ENCODE data around the gene LCLAT1.
"Not testable (repeated sequence)": the region's sequence is repeated elsewhere in the genome, so short reads cannot be mapped to it uniquely, and the experiment has no call there.

Gene LCLAT1

DNA sequence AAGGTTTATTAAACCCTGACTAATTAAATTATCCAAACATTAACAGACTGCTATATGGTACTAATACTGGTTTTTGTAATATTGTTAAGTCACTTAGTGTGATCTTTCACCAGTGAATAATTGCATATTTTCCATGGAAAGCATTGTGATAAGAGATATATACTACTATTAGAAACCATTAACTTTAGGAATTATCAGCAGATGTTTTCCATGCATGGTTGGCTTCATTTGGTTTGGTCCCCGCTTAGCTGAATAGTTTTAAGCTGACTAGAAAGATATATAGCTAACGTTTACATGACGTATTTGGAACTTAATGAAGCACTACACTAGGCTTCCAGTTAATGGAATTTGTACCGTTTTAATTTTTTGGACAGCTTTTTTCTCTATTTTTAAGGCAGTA is 37.9 kb downstream of the LCLAT1 start:
- no peaks in the 10 kb centered on the region for H3K9me3 Mint-ChIP-seq
- H3K36me3 Mint-ChIP-seq, result peaks cover 6% of the 10 kb centered on the region
- no peak overlapping the region for H3K4me3 Mint-ChIP-seq
- DNase-seq (ENCODE audit: low spot score in 2 of 2) (no peak), ATAC-seq (no peak)
- H3K4me1 Mint-ChIP-seq, result peaks cover 43% of the 10 kb centered on the region
- no peak overlapping the region for H3K27ac Mint-ChIP-seq

DNA sequence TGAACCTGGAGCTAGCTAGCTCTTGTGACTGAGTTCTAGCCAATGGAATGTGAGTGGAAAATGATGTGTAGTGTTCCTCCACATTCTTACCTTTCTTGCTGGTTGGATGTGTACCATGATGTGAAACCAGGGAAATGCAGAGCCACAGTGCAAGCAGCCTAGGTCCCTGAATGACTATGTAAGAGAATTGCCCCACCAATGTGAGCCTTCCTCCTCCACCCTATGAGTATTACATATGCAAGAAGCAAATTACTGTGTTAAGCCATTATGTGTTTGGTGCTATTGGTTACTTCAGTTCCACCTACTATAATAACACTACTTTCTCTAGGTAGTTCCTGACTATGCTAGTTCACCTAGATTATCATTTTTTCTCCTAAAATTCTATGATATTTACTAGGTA is 39.6 kb downstream of the LCLAT1 start:
- Mint-ChIP-seq H3K9me3 (no peaks in the 10 kb centered on the region), H3K27ac (no peak overlapping the region), H3K36me3 (peaks cover 6% of the 10 kb centered on the region), H3K4me1 (peaks cover 31% of the 10 kb centered on the region), H3K4me3 (no peak overlapping the region)
- ATAC-seq, result peak; percentile 70
- no peak for DNase-seq (ENCODE audit: low spot score in 2 of 2)

DNA sequence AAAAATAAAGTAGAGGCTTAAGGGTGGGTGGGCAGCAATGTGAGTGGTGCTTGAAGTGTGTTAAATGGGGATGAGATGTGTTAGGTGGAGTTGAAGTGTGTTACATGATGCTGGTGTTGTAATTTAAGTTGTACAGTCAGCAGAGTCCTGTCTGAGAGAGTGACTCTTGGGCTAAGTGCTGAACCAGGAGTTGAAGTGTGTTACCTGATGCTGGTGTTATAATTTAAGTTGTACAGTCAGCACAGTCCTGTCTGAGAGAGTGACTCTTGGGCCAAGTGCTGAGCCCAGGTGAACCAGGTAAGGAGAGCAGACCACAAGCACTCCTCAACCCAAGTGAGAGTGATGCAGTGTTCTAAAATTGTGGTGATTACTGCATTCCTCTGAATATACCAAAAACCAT is 40.6 kb downstream of the LCLAT1 start:
- H3K4me1 Mint-ChIP-seq, result peaks cover 34% of the 10 kb centered on the region

DNA sequence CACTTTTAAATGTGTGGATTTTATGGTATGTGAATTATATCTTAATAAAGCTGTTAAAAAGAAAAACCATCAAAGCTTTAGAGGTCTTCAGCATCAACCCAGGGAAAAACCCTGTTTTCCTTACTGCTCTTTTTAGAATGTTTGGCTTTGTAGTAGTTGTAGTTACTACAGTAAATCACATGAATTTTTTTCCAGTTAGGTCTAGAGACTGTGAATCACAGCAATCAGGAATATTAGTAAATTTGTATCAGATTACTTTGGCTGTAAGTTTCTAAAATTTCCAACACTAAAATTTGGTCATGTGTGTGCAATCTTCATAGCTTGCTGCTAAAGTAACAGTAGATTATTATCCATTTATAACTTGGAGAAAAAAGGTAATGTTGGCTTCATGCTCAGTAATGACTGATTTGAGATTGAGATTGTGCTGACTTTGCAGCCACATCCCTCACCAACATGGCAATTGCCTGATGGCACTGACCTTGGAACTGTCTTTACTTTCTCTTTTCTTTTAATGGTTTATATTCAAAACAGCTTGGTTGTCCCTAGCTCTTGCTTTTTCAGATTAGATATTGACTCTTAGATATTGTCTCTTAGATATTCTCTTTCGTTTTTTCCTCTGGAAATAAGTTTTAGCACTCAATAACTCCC is 41.1 kb downstream of the LCLAT1 start:
- H3K9me3 Mint-ChIP-seq, result no peaks in the 10 kb centered on the region
- no peaks in the 10 kb centered on the region for H3K36me3 Mint-ChIP-seq
- no peak overlapping the region for H3K4me3 Mint-ChIP-seq
- no peak for DNase-seq (ENCODE audit: low spot score in 2 of 2)
- peak overlapping the region; percentile 57 for H3K27ac Mint-ChIP-seq
- ATAC-seq, result no peak
- H3K4me1 Mint-ChIP-seq, result peaks cover 31% of the 10 kb centered on the region

More for the DNA sequence above, 40.6 kb downstream of the LCLAT1 start:
- H3K4me3 Mint-ChIP-seq, result no peak overlapping the region
- DNase-seq (ENCODE audit: low spot score in 2 of 2), result no peak
- no peaks in the 10 kb centered on the region for H3K9me3 Mint-ChIP-seq
- H3K27ac Mint-ChIP-seq, result peak overlapping the region; percentile 57
- peaks cover 4% of the 10 kb centered on the region for H3K36me3 Mint-ChIP-seq
- ATAC-seq, result no peak

DNA sequence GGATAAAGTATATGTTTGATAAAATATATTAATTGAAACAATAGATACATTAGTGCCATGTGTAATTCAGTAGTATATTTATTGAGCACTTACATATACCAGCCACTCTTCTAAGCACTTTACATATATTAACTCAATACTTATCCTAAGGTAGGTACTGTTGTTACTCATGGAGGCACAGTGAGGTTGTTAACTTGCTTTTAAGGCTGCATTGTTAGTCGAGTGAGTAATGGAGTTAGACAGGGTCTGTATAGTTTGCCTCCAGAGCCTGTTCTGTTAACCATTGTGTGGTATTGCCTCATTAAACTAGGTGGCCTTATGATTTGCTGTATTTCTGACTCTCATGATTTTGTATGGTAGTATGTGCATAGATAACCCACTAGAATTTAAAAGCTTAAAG is 44.2 kb downstream of the LCLAT1 start:
- DNase-seq (ENCODE audit: low spot score in 2 of 2) (no peak), ATAC-seq (no peak)
- H3K4me1 Mint-ChIP-seq, result peaks cover 38% of the 10 kb centered on the region
- no peak overlapping the region for H3K4me3 Mint-ChIP-seq
- H3K9me3 Mint-ChIP-seq, result peaks cover 3% of the 10 kb centered on the region
- H3K27ac Mint-ChIP-seq, result no peak overlapping the region
- no peaks in the 10 kb centered on the region for H3K36me3 Mint-ChIP-seq

DNA sequence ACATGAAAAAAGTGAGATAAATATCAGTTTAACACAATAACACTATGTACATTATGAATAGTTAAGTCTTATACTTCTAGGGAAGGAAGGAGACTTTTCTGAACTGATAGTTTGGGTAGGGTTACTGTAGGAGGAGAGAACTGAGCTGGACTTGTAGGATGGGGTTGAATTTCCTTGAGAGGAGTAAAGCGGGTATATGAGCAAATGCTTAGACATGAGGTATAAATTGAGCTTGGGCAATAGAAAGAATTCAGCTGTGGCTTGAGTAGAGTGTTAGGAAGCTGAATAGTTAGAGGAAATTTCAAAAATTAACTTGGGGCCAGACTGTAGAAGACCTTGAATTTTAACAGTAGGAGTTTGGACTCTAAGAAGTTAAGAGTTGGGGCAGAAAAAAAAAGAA is 45.1 kb downstream of the LCLAT1 start:
- ATAC-seq, result no peak
- Mint-ChIP-seq H3K9me3 (peaks cover 3% of the 10 kb centered on the region), H3K27ac (no peak overlapping the region), H3K36me3 (no peaks in the 10 kb centered on the region), H3K4me1 (peaks cover 33% of the 10 kb centered on the region), H3K4me3 (no peak overlapping the region)
- no peak for DNase-seq (ENCODE audit: low spot score in 2 of 2)

DNA sequence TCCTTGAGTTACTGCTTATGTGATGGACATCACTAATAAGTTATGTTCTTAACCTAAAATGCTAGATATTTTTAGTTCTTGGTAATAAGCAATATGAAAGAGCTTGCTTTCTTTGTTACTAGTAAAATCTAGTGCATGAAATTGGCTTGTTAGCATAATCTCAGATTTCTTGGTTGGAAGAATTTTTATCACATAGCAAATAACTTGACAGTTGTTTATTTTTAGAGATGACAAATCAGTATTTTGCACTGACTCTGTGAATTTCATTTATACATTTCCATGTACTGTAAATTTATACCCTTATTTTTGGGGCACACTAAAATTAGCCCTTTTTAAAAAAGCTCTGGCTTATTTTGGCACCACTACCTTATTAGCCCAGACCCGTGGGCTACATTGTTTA is 45.6 kb downstream of the LCLAT1 start:
- H3K9me3 Mint-ChIP-seq, result peaks cover 4% of the 10 kb centered on the region
- H3K27ac Mint-ChIP-seq, result no peak overlapping the region
- DNase-seq (ENCODE audit: low spot score in 2 of 2) (no peak), ATAC-seq (no peak)
- H3K4me3 Mint-ChIP-seq, result no peak overlapping the region
- peaks cover 29% of the 10 kb centered on the region for H3K4me1 Mint-ChIP-seq
- no peaks in the 10 kb centered on the region for H3K36me3 Mint-ChIP-seq

DNA sequence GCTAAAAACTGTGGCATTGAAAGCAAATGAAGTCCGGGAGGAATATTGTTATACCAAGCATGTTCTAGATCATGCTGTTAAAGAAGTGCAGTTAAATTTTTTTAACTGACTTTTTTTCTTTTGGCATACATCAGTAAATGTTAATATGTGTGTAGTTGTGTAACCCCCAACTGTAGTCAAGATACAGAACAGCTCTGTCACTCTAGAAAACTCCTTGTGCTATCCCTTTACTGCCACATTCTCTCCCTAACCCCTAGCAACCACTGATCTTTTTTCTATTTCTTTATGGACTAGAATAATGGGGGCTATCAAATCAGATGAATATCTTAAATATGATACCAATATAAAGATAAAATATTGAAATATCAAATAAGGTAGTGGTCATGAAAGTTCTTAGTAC is 46.4 kb downstream of the LCLAT1 start:
- peaks cover 24% of the 10 kb centered on the region for H3K4me1 Mint-ChIP-seq
- peaks cover 8% of the 10 kb centered on the region for H3K9me3 Mint-ChIP-seq
- H3K36me3 Mint-ChIP-seq, result no peaks in the 10 kb centered on the region
- ATAC-seq (no peak), DNase-seq (ENCODE audit: low spot score in 2 of 2) (no peak)
- no peak overlapping the region for H3K27ac Mint-ChIP-seq
- H3K4me3 Mint-ChIP-seq, result no peak overlapping the region

DNA sequence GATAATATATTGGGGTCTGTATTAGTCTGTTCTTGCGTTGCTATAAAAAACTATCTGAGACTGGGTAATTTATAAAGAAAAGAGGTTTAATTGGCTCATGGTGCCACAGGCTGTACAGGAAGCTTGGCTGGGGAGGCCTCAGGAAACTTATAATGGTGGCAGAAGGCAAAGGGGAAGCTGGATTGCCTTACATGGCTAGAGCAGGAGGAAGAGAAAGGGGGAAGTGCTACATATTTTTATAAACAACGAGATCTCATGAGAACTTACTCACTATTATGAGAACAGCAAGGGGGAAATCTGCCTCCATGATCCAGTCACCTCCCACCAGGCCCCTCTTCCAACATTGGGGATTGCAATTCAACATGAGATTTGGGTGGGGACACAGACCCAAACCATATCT is 48.9 kb downstream of the LCLAT1 start:
- not testable (repeated sequence) for H3K36me3 Mint-ChIP-seq; ATAC-seq; DNase-seq (ENCODE audit: low spot score in 2 of 2); H3K4me3 Mint-ChIP-seq
- H3K9me3 Mint-ChIP-seq, result peaks cover 13% of the 10 kb centered on the region
- peak overlapping the region; percentile 73 for H3K27ac Mint-ChIP-seq
- H3K4me1 Mint-ChIP-seq, result peaks cover 20% of the 10 kb centered on the region

DNA sequence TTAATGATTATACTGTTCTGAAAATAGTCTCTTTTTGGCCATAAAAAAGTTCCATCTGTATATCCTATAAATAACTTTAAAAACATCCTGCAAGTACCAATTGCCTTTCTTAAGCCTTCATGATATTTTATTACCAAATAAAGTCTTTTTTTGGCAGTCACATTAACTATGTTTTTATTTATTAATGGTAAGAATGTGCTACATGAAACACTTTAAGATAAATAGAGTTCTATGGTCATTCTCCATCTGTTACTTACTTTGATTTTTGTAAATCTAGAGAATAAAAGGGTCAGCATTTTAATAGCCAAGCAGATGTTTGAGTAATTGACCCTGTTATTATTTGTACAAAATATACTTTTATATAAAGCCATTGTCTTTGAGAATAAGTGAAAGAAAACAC is 52.6 kb downstream of the LCLAT1 start:
- ATAC-seq (no peak), DNase-seq (ENCODE audit: low spot score in 2 of 2) (no peak)
- H3K36me3 Mint-ChIP-seq, result peaks cover 6% of the 10 kb centered on the region
- H3K27ac Mint-ChIP-seq, result no peak overlapping the region
- H3K4me3 Mint-ChIP-seq, result no peak overlapping the region
- peaks cover 38% of the 10 kb centered on the region for H3K4me1 Mint-ChIP-seq
- H3K9me3 Mint-ChIP-seq, result peaks cover 15% of the 10 kb centered on the region

DNA sequence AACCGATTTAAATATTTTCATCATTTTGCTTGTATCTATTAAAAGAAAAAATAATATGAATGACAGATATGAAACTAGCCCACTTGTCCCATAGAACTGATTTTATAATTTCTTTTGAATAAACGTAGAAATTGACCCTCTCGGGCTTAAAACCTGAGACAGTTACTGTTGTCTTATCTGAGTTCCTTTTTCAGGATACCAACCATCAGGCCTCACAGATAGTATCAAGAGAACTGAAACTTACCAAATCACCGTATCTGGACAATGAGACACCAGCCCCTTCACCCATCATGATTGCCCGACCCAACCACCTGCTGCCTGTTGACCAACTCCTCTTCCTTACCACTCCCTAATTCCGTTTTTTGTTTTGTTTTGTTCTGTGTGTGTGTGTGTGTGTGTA is 53.7 kb downstream of the LCLAT1 start:
- Mint-ChIP-seq H3K36me3 (peaks cover 6% of the 10 kb centered on the region), H3K4me1 (peaks cover 44% of the 10 kb centered on the region), H3K9me3 (peaks cover 15% of the 10 kb centered on the region), H3K27ac (no peak overlapping the region), H3K4me3 (no peak overlapping the region)
- ATAC-seq (no peak), DNase-seq (ENCODE audit: low spot score in 2 of 2) (no peak)

DNA sequence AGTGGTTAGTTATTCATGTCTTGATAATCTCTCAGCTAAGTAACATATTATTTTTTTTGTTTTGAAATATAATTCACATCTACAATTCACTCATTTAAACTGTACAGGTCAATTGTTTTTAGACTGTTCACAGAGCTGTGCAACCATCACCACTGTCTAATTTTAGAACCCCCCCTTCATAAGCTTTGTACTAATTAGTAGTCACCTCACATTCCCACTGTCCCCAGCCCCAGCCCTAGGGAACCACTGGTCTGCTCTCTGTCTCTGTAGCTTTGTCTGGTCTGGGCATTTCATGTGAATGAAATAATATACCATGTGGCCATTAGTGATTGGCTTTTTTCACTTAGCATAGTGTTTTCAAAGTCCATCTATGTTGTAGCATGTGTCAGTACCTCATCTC is 55.3 kb downstream of the LCLAT1 start:
- Mint-ChIP-seq H3K36me3 (peaks cover 6% of the 10 kb centered on the region), H3K4me1 (peaks cover 34% of the 10 kb centered on the region), H3K9me3 (peaks cover 12% of the 10 kb centered on the region), H3K4me3 (no peak overlapping the region), H3K27ac (no peak overlapping the region)
- ATAC-seq (no peak), DNase-seq (ENCODE audit: low spot score in 2 of 2) (no peak)

DNA sequence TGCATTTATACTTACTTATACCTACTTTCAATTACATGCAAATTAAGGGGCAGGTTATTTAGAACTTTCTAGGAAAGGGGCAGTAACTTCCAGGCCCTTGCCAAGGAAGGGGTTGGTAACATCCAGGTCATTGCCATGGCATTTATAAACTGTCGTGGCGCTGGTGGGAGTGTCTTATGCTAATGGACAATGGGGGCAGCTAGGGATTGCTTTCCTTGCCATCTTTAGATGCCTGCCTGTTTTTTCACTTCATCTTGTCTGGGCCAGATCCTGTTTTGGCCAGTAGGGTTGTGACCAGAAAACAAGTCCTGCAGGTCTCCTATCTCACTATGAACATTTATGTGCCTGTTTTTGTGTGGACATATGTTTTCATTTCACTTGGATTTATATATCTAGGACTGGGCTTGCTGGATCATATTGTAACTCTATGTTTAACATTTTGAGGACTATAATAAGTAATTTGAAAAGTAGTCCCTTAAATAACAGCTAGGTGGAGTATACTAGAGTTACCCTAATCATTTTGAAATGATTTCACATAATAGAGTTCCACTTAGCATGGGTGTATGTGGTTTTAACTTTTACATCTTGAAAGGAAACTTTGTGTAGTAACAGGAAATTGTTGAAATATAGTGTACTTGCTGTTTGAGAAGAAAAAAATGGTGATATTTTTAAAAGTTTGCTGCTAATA is 56.1 kb downstream of the LCLAT1 start:
- Mint-ChIP-seq H3K9me3 (peaks cover 7% of the 10 kb centered on the region), H3K27ac (peak overlapping the region; percentile 91), H3K4me1 (peaks cover 34% of the 10 kb centered on the region), H3K36me3 (peaks cover 6% of the 10 kb centered on the region), H3K4me3 (peak overlapping the region; percentile 7)
- DNase-seq (ENCODE audit: low spot score in 2 of 2), result no peak
- peak; percentile 79 for ATAC-seq

DNA sequence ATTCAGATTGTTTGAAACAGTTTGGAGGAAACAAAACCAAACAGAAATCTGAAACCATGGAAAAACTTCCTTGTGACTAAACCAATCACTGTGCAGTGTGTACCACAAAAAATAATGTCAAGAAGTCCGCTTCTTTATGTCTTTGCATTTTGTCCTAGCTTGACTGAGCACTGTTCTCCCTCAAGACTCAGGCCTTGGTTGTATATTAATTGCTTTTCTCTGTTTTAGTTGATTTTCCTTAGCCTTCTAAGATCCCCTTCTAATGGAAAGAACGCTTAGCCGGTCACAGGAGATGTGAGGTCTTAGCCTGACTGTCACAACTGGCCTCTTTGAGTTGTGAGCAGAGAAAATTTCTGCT is 56.6 kb downstream of the LCLAT1 start:
- H3K4me3 Mint-ChIP-seq, result peak overlapping the region; percentile 7
- H3K27ac Mint-ChIP-seq, result peak overlapping the region; percentile 91
- ATAC-seq, result no peak
- peaks cover 34% of the 10 kb centered on the region for H3K4me1 Mint-ChIP-seq
- DNase-seq (ENCODE audit: low spot score in 2 of 2), result no peak
- H3K36me3 Mint-ChIP-seq, result peaks cover 6% of the 10 kb centered on the region
- peaks cover 5% of the 10 kb centered on the region for H3K9me3 Mint-ChIP-seq

DNA sequence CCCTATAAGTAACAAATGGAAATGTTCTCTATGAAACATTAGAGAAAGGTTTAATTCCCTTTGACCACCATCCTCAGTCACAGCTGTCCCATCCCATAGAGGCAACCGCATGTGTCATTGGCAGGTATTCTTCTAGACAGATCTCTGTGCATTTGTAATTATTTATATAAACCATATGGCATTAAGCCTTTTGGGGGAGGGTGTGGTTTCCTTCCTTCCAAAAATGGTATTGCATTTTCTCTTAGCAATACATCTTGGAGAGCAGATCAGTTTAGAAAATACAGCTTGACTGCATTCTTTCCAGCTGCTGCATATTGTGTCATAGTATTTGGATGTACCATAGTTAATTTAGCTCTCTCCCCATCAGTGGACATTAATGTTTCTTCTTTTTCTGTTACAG is 57.7 kb downstream of the LCLAT1 start:
- no peak overlapping the region for H3K4me3 Mint-ChIP-seq
- H3K9me3 Mint-ChIP-seq, result peaks cover 4% of the 10 kb centered on the region
- no peaks in the 10 kb centered on the region for H3K36me3 Mint-ChIP-seq
- peaks cover 41% of the 10 kb centered on the region for H3K4me1 Mint-ChIP-seq
- ATAC-seq (no peak), DNase-seq (ENCODE audit: low spot score in 2 of 2) (no peak)
- H3K27ac Mint-ChIP-seq, result peak overlapping the region; percentile 32

DNA sequence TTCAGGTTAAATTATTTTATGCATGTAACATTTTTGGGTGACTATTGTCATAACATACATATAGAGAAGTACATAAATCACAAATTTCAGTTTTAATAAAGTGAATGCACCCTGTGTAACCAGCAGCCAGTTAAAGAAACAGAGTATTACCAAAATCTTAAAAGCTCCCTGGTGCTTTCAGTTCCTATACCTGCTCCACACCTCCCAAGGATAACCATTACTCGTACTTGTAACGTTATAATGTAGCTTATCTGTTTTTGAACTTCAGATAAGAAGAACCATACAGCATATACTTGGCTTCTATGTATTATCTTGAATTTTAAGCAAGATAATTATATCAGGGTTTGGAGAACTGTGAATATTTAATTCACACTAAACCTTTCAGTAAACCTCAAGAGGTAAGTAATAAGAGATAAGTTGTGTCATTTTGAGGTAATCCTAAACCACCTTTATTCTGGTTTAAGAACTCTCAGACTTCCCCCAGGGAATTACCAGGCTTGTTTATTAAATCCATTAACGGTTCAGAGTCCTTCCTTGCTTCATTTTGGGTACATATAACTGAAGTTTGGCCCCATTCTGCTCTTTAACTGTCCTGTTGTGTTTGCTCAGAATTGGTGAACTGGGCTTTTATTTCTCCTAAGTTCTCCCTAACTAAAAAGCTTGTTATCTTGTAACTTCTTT is 58.6 kb downstream of the LCLAT1 start:
- H3K36me3 Mint-ChIP-seq, result no peaks in the 10 kb centered on the region
- no peak overlapping the region for H3K27ac Mint-ChIP-seq
- DNase-seq (ENCODE audit: low spot score in 2 of 2), result no peak
- H3K4me3 Mint-ChIP-seq, result no peak overlapping the region
- peaks cover 4% of the 10 kb centered on the region for H3K9me3 Mint-ChIP-seq
- H3K4me1 Mint-ChIP-seq, result peaks cover 45% of the 10 kb centered on the region
- no peak for ATAC-seq

Measured in stimulated activated effector memory CD8-positive, alpha-beta T cell treated with anti-CD3 and anti-CD28 coated beads, Interleukin-12 subunit alpha, Interleukin-12 subunit beta, amount 100 ng/mL, for 72 hours (primary cell).